ENCODE measurements around the gene PAXIP1.

DNA sequence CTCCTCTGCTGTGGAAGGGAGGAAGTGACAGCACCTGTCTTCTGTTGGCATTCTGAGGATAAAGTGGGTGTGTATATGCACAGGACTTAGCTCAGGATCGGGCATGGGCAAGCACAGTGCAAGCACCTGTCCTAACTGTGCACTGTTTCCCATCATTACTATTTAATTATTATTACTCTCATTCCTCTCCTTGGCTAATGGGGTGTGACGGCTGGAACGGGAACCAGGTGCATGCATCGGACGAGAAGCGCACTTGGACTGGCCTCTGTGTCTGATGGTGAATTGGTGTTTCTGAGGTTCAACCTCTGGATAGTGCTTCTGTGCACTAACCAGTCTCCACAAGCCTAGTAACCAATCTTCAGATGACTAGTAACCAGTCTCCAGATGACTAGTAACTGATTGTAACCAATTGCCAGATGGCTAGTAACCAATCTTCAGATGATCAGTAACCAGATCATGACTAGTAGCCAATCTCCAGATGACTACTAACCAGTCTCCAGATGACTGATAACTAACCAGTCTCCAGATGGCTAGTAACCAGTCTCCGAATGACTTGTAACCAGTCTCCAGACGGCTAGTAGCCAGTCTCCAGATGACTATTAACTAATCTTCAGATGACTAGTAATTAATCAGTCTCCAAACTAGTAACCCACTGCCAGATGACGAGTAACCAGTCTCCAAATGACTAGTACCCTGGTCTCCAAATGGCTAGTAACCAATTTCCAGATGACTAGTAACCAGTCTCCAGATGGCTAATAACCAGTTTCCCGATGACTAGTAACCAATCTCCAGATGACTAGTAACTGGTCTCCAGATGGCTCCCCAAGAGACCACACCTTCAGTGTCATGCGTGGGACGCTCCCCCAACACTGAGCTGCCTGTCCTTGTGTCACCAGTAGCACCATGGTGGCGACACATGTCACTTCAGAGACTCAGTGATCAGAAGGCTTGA is 85.8 kb downstream of the PAXIP1 start:
- TF ChIP-seq CTCF (IDR thresholded peaks at IDR 0.05; ENCODE audit: insufficient read depth, low read length, poor library complexity, severe bottlenecking) (no peak), EZH2phosphoT487 (conservative IDR thresholded peaks at IDR 0.05; ENCODE audit: low read length) (no peak)

Measured in SU-DHL-6 (cell line).